ENCODE results near the gene COBLL1.

GRCh38 chr2:164691346-164691887 is 150.2 kb downstream of the COBLL1 start:
- TF ChIP-seq, protein P1, sequence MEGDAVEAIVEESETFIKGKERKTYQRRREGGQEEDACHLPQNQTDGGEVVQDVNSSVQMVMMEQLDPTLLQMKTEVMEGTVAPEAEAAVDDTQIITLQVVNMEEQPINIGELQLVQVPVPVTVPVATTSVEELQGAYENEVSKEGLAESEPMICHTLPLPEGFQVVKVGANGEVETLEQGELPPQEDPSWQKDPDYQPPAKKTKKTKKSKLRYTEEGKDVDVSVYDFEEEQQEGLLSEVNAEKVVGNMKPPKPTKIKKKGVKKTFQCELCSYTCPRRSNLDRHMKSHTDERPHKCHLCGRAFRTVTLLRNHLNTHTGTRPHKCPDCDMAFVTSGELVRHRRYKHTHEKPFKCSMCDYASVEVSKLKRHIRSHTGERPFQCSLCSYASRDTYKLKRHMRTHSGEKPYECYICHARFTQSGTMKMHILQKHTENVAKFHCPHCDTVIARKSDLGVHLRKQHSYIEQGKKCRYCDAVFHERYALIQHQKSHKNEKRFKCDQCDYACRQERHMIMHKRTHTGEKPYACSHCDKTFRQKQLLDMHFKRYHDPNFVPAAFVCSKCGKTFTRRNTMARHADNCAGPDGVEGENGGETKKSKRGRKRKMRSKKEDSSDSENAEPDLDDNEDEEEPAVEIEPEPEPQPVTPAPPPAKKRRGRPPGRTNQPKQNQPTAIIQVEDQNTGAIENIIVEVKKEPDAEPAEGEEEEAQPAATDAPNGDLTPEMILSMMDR (IDR thresholded peaks at IDR 0.05), result no peak
- no peak for TF ChIP-seq POLR2AphosphoS5 (IDR thresholded peaks at IDR 0.05)
